OCI-LY1 (cell line): ENCODE data around the gene CLDN3.

Source experiments
- H2AFZ ChIP-seq: fragments of 200-600 bp; sonication (generic), shearing (Covaris generic); 2 replicates; pipeline ENCODE4 v1.6.0; 2014; ENCODE audit warnings: antibody characterized with exemption, mild to moderate bottlenecking, low read length
- H3F3A ChIP-seq: fragments of 200-600 bp; sonication (generic), shearing (Covaris generic); 2 replicates; pipeline ENCODE4 v1.6.0; 2014; ENCODE audit warnings: mild to moderate bottlenecking, antibody characterized with exemption, low read length, moderate library complexity; ENCODE audit not compliant: insufficient read depth
- H3K27ac ChIP-seq: fragments of 200-600 bp; sonication (generic); 2 replicates; pipeline ENCODE4 v1.5.1; 2014; ENCODE audit warnings: low read length, mixed run types, mild to moderate bottlenecking, low read depth; ENCODE audit not compliant: poor library complexity, severe bottlenecking
- H3K27me3 ChIP-seq: fragments of 200-600 bp; sonication (generic); 2 replicates; pipeline ENCODE4 v1.6.0; 2014; ENCODE audit warnings: antibody characterized with exemption, mild to moderate bottlenecking, low read length, moderate library complexity; ENCODE audit not compliant: insufficient read depth
- H3K36me3 ChIP-seq: fragments of 200-600 bp; sonication (generic); 2 replicates; pipeline ENCODE4 v1.6.1; 2014; ENCODE audit warnings: mild to moderate bottlenecking, antibody characterized with exemption, low read length, moderate library complexity, mixed read lengths; ENCODE audit not compliant: insufficient read depth
- H3K4me1 ChIP-seq: fragments of 200-600 bp; sonication (generic); 2 replicates; pipeline ENCODE4 v1.5.1; 2014; ENCODE audit warnings: mild to moderate bottlenecking, low read length, moderate library complexity; ENCODE audit not compliant: insufficient read depth, severe bottlenecking
- H3K4me2 ChIP-seq: fragments of 200-600 bp; sonication (generic), shearing (Covaris generic); 2 replicates; pipeline ENCODE4 v1.6.1; 2014; ENCODE audit warnings: low read length
- H3K4me3 ChIP-seq: fragments of 200-600 bp; sonication (generic); 2 replicates; pipeline ENCODE4 v1.5.1; 2014; ENCODE audit warnings: low read length, low read depth, mild to moderate bottlenecking, mixed read lengths; ENCODE audit not compliant: poor library complexity, severe bottlenecking
- H3K79me2 ChIP-seq: fragments of 200-600 bp; shearing (Covaris generic); 2 replicates; pipeline ENCODE4 v1.6.1; 2016; ENCODE audit warnings: mixed run types, low read length, mixed read lengths; ENCODE audit not compliant: insufficient read depth
- H3K9ac ChIP-seq: fragments of 200-600 bp; sonication (generic), shearing (Covaris generic); 2 replicates; pipeline ENCODE4 v1.6.1; 2014; ENCODE audit warnings: mild to moderate bottlenecking, low read length, mixed read lengths
- H3K9me2 ChIP-seq: fragments of 200-600 bp; sonication (generic), shearing (Covaris generic); 2 replicates; pipeline ENCODE4 v1.6.1; 2014; ENCODE audit warnings: low read depth, mild to moderate bottlenecking, low read length, mixed read lengths
- H3K9me3 ChIP-seq: fragments of 200-600 bp; shearing (Covaris generic); 2 replicates; pipeline ENCODE4 v1.6.1; 2014; ENCODE audit warnings: low read length, mixed read lengths
- H4K20me1 ChIP-seq: fragments of 200-600 bp; sonication (generic), shearing (Covaris generic); 2 replicates; pipeline ENCODE4 v1.6.0; 2016; ENCODE audit warnings: mild to moderate bottlenecking, low read length; ENCODE audit not compliant: insufficient read depth
- EZH2 ChIP-seq: fragments of 200-600 bp; sonication (generic), shearing (Covaris generic); IDR thresholded peaks from 2 replicates; pipeline ENCODE4 v1.8.0; 2017; ENCODE audit warnings: borderline replicate concordance, mixed run types, mild to moderate bottlenecking, antibody characterized with exemption, low read length, moderate library complexity, mixed read lengths
- TF ChIP-seq, protein P1 (sequence below): fragments of 200-600 bp; sonication (generic), shearing (Covaris generic); IDR thresholded peaks from 2 replicates; pipeline ENCODE4 v1.5.1; 2017; ENCODE audit warnings: mild to moderate bottlenecking, antibody characterized with exemption, low read length, moderate library complexity, mixed read lengths

CLDN3 gene

DNA sequence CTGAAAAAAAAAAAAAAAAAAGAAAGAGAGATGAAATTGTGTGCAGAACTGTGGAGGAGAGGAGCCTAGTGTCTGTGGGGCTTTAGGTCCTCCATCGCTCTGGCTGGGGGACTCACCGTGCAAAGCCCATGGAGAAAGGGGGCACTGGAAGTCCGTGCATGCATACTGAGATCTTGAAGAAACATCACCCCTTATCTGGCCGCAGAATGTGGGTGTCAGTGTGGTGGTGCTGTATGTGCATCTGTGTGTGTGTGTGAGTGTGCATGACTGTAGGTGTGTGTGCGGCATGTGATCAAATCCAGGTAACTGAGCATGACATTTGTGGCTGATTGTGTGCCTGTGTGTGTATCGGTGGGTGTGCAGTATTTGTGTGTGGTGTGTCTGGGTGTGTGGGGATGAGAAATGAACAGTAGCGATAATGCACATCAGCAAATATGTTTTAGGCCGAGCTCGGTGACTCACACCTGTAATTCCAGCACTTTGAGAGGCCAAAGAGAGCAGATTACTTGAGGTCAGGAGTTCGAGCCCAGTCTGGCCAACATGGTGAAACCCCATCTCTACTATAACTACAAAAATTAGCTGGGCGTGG lies 8.8 kb upstream of the CLDN3 start:
- Histone ChIP-seq H3K9me3 (no peaks in the 10 kb centered on the region), H3K27ac (no peak overlapping the region), H3K27me3 (no peaks in the 10 kb centered on the region; the same call in 1 of the 2 replicates), H4K20me1 (no peaks in the 10 kb centered on the region), H3K36me3 (no peaks in the 10 kb centered on the region; the same call in 1 of the 2 replicates), H3K4me2 (no peak overlapping the region), H3K9ac (no peak overlapping the region), H3F3A (no peaks in the 10 kb centered on the region), H3K4me3 (no peak overlapping the region), H2AFZ (no peak overlapping the region), H3K4me1 (no peaks in the 10 kb centered on the region), H3K79me2 (no peaks in the 10 kb centered on the region), H3K9me2 (no peaks in the 10 kb centered on the region)
- no peak for TF ChIP-seq EZH2

DNA sequence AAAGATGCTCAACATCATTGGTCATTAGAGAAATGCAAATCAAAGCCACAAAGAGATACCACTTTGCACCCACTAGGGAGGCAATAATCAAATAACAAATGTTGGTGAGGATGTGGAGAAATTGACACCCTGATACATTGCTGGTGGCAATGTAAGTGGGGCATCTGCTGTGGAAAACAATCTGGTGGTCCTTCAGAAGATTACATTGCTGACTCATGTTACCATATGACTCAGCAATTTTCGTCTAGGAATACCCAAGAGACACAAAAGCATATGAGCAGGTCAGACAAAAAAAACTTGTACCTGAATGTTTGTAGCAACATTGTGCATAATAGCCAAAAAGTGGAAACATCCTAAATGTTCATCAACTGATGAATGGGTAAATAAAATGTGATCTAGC lies 4.9 kb upstream of the CLDN3 start:
- no peak for TF ChIP-seq EZH2
- TF ChIP-seq, protein P1, sequence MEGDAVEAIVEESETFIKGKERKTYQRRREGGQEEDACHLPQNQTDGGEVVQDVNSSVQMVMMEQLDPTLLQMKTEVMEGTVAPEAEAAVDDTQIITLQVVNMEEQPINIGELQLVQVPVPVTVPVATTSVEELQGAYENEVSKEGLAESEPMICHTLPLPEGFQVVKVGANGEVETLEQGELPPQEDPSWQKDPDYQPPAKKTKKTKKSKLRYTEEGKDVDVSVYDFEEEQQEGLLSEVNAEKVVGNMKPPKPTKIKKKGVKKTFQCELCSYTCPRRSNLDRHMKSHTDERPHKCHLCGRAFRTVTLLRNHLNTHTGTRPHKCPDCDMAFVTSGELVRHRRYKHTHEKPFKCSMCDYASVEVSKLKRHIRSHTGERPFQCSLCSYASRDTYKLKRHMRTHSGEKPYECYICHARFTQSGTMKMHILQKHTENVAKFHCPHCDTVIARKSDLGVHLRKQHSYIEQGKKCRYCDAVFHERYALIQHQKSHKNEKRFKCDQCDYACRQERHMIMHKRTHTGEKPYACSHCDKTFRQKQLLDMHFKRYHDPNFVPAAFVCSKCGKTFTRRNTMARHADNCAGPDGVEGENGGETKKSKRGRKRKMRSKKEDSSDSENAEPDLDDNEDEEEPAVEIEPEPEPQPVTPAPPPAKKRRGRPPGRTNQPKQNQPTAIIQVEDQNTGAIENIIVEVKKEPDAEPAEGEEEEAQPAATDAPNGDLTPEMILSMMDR = no peak
- Histone ChIP-seq H3K9ac (no peak overlapping the region), H3F3A (no peaks in the 10 kb centered on the region), H3K9me2 (no peaks in the 10 kb centered on the region), H3K9me3 (no peaks in the 10 kb centered on the region), H3K4me1 (no peaks in the 10 kb centered on the region), H3K4me2 (no peak overlapping the region), H3K36me3 (no peaks in the 10 kb centered on the region), H4K20me1 (no peaks in the 10 kb centered on the region), H3K27ac (no peak overlapping the region), H3K27me3 (no peaks in the 10 kb centered on the region), H3K4me3 (no peak overlapping the region), H3K79me2 (no peaks in the 10 kb centered on the region), H2AFZ (no peak overlapping the region)

DNA sequence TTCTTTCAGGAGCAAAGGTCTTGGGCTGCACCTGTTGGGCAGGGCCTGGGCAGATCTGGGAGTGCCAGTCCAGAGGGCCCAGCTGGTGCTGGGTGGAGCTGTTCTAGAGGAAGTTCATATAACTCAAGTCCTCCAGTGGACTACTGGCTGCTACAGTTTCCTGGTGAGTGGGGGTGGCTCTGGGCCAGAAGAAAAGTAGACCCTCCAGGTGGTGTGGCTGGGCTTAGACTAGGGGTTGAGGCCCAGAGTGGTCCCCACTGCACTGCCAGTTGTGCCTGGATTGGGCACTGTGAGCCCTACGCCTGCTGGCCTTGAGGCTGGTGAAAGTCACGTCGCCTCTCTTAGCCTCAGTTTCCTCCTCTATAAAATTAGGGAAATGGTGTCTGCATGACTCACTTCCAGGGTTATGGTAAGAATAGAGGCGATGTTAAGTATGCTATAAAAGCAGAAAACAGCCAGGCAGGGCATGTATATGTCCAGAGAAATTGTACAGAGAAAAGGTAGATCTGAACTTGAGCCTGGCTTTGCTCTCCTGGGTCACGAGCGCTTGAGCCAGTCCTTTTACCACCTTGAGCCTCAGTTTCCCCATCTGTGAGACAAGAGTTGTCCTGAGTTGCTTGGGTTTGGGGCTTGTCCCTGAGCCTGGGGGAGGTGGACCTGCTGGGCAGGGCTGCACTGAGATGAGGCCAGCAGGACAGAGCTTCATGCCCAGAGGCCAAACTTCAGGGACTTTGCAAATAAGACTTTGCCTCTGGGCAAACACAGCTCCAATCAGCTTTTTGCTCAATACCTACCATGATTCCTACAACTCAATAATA lies 3.8 kb upstream of the CLDN3 start:
- Histone ChIP-seq H3K9me3 (no peaks in the 10 kb centered on the region), H3K4me1 (no peaks in the 10 kb centered on the region), H3K9ac (no peak overlapping the region), H3K36me3 (no peaks in the 10 kb centered on the region), H3K9me2 (no peaks in the 10 kb centered on the region), H3K79me2 (no peaks in the 10 kb centered on the region), H3F3A (no peaks in the 10 kb centered on the region), H3K4me2 (no peak overlapping the region), H3K4me3 (no peak overlapping the region), H3K27ac (no peak overlapping the region), H2AFZ (no peak overlapping the region), H3K27me3 (no peaks in the 10 kb centered on the region), H4K20me1 (no peaks in the 10 kb centered on the region)
- no peak for TF ChIP-seq EZH2
- TF ChIP-seq, protein P1 = no peak
